ENCODE measurements around the gene GDF2.

- TF ChIP-seq POLR2A (IDR thresholded peaks at IDR 0.05) (no peak), CTCF (IDR thresholded peaks at IDR 0.05 in 4 of 5, conservative IDR thresholded peaks at IDR 0.05 in 1 of 5) (no peak)
These were observed 1.4 kb upstream of the GDF2 start for GRCh38 chr10:47320812-47321211.
